ENCODE data around the gene NATD1.
A peak's percentile ranks its signal among the peaks of the same experiment; 100 is the strongest.

NATD1 gene

DNA sequence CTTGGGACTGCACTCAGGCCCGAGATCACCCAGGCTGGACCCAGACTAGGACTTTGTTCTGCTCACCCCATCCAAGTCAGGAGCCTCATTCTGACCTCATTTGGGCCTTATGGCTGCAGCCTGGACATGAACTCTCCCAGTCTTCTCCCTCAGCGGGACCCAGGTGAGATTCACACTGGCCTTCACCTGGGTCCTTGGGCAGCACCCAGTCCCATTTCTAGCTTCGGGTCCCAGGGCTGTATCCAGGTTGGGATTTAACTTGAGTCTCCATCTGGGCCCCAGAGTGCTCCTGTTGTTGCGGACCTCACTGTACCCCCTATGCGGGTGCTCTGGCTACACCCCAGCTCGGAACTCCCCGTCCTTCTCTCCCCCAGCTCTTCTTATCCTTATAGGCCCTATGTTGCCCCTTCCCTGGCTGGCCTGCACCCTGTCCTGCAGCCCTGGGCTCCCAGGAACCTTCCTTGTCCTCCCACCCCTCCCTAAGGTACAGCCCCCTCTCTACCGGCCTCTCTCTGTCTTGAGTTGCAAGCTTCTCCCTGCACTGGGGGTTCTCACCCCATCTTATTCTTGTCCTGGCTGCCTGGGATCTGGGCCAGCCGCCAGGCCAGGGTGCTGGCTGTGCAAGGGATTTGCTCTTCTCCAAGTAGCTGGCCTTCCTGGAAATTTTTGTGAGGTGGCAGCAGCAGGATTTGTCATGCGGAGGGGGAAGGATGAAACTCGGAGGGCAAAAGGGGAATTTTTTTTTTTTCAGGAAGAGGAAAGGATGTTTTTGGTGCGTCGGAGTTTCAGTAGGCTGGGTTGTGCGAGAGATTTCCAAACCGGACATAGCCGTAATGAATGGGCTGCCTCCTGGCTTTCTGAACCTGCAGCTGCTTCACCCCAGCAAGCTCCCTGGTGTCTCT, 32.2 kb upstream of the NATD1 start:
- Mint-ChIP-seq H3K4me3 (peak overlapping the region; percentile 97), H3K4me1 (peaks cover 56% of the 10 kb centered on the region), H3K36me3 (peaks cover 4% of the 10 kb centered on the region), H3K27me3 (no peaks in the 10 kb centered on the region), H3K9me3 (no peaks in the 10 kb centered on the region), H3K27ac (peak overlapping the region; percentile 98)
- DNase-seq (ENCODE audit: low spot score in 2 of 2) (no peak), ATAC-seq (ENCODE audit: low read depth) (no peak)

DNA sequence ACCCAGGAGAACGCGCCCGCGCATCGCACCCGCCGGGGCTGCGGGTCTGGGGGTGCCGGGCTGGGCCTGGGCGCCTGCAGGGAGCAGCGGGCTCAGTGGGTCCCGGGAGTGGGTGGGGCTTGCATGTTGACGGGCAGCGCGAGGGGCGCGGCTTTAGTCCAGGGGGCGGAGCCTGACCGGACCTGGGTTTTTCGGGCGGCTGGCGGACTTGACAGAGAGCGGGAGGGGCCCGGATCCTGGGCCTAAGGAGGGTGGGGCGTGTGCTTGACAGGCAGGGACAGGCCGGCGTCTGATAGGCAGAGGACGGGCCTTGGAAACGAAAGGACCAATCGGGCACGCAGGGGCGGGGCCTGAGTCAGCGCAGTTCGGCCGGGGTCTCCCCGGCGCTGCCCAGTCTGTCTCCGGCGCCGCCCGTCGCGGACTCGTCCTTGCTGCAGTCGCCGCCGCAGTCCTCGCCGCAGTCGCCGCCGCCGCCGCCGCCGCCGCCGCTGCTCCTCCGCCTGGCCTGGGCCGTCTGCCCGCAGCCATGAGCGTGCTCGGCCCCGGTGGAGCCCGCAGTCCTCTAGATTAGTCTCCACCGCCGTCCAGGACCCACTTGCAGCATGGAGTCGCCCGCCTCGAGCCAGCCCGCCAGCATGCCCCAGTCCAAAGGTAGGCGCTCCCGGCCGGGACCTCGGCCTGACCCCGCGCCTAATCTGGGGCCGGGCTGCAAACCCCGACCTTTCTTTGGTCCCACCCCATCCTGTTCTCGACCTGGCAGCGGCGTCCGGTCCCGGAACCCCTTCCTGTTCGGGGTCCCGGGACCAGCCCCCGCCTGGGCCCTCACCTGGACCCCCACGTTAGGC, 31.3 kb upstream of the NATD1 start, which contains the start of gene MAP2K3:
MAP2K3 (plus strand) TSS at position 393 of the 845 bp plus-strand sequence; CDS start at position 603, 210 bp downstream.
- Mint-ChIP-seq H3K36me3 (peaks cover 4% of the 10 kb centered on the region), H3K9me3 (no peaks in the 10 kb centered on the region), H3K4me3 (peak within 1 kb of the TSS; percentile 97), H3K4me1 (peaks cover 60% of the 10 kb centered on the region), H3K27me3 (no peaks in the 10 kb centered on the region), H3K27ac (peak within 1 kb of the TSS; percentile 98)
- ATAC-seq (ENCODE audit: low read depth) = peak; percentile 66
- DNase-seq (ENCODE audit: low spot score in 2 of 2) = peak; percentile 96 to 97

- peaks cover 4% of the 10 kb centered on the region for H3K36me3 Mint-ChIP-seq
- H3K27ac Mint-ChIP-seq = peak overlapping the region; percentile 98
- peak overlapping the region; percentile 97 for H3K4me3 Mint-ChIP-seq
- H3K27me3 Mint-ChIP-seq = no peaks in the 10 kb centered on the region
- DNase-seq (ENCODE audit: low spot score in 2 of 2) (peak in 1 of 2 donors; percentile 49), ATAC-seq (ENCODE audit: low read depth) (peak; percentile 2)
- peaks cover 66% of the 10 kb centered on the region for H3K4me1 Mint-ChIP-seq
- H3K9me3 Mint-ChIP-seq = no peaks in the 10 kb centered on the region
These were observed 30.5 kb upstream of the NATD1 start for GRCh38 chr17:21283482-21284318.

DNA sequence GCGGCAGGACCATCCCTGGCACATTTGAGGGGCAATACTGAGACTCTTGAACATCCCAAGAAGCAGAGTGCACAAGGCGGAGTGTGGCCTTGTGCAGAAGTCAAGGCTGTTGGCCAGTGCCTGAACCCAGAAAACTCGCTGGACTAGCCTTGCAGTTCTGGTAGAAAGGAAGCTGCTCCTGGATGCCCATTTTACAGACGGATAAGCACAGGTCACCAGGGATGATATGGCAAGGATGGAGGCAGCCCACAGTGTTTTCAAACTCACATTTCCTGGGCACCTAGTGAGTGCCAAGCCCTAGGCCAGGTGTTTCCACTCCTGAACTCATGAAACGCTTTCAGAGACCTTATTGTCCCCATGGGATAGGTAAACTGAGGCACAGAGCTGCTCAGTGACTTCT, 29.6 kb upstream of the NATD1 start:
- no peak for ATAC-seq (ENCODE audit: low read depth)
- Mint-ChIP-seq H3K36me3 (peaks cover 4% of the 10 kb centered on the region), H3K27me3 (no peaks in the 10 kb centered on the region), H3K4me3 (peak overlapping the region; percentile 53), H3K4me1 (peaks cover 64% of the 10 kb centered on the region), H3K27ac (no peak overlapping the region), H3K9me3 (no peaks in the 10 kb centered on the region)
- DNase-seq (ENCODE audit: low spot score in 2 of 2) = no peak

- peaks cover 59% of the 10 kb centered on the region for H3K4me1 Mint-ChIP-seq
- no peak for DNase-seq (ENCODE audit: low spot score in 2 of 2)
- H3K27me3 Mint-ChIP-seq = no peaks in the 10 kb centered on the region
- no peaks in the 10 kb centered on the region for H3K9me3 Mint-ChIP-seq
- no peak overlapping the region for H3K27ac Mint-ChIP-seq
- peaks cover 4% of the 10 kb centered on the region for H3K36me3 Mint-ChIP-seq
- H3K4me3 Mint-ChIP-seq = peak overlapping the region; percentile 53
- no peak for ATAC-seq (ENCODE audit: low read depth)
These were observed 29.0 kb upstream of the NATD1 start for GRCh38 chr17:21282231-21282630.

DNA sequence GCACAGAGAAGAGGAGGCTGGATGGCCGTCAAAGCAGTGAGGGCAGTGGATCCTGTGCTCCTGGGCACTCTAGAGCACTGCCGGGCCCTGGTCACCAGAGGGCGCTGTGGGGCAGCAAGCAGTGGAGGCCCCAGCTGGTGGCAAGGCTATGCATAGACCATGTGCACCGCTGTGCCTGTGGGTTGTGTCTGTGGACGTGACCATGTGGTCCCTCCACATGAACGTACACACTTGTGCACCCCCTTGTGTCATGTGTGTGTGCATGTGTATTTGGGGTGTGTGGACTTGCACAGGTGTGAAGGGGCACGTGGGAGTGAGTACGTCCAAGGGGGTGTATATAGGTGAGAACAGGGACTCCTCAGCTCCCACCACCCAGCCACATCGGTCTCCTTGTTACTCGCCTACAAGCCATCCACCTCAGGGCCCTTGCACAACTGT, 26.9 kb upstream of the NATD1 start:
- Mint-ChIP-seq H3K36me3 (no peaks in the 10 kb centered on the region), H3K9me3 (no peaks in the 10 kb centered on the region), H3K4me3 (peak overlapping the region; percentile 51), H3K27me3 (no peaks in the 10 kb centered on the region), H3K27ac (peak overlapping the region; percentile 1), H3K4me1 (peaks cover 44% of the 10 kb centered on the region)
- DNase-seq (ENCODE audit: low spot score in 2 of 2) (peak; percentile 91 to 95), ATAC-seq (ENCODE audit: low read depth) (peak; percentile 33)

DNA sequence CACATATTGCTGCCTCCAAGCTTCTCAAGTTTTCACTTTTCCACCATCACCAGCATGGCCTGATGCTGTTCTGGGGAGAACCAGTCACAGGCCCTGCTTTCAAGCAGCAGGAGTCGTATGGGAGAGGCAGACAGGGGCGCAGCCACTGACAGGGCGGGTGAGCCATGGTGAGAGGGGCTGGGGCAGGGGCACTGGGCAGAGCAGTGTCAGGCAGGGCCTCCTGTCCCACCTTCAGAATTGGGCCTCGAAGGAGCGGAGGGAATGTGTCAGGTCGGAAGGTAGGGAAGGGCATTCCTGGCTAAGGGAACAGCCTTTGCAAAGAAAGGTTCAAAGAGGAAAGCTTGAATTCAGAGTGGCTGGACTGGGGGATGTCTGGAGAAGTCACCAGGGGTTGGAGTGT, 26.4 kb upstream of the NATD1 start:
- no peaks in the 10 kb centered on the region for H3K27me3 Mint-ChIP-seq
- no peak overlapping the region for H3K4me3 Mint-ChIP-seq
- no peak for ATAC-seq (ENCODE audit: low read depth)
- H3K9me3 Mint-ChIP-seq = no peaks in the 10 kb centered on the region
- no peak for DNase-seq (ENCODE audit: low spot score in 2 of 2)
- peaks cover 44% of the 10 kb centered on the region for H3K4me1 Mint-ChIP-seq
- no peak overlapping the region for H3K27ac Mint-ChIP-seq
- H3K36me3 Mint-ChIP-seq = no peaks in the 10 kb centered on the region

- ATAC-seq (ENCODE audit: low read depth) = no peak
- peaks cover 44% of the 10 kb centered on the region for H3K4me1 Mint-ChIP-seq
These were observed 26.0 kb upstream of the NATD1 start for GRCh38 chr17:21279198-21279535.

DNA sequence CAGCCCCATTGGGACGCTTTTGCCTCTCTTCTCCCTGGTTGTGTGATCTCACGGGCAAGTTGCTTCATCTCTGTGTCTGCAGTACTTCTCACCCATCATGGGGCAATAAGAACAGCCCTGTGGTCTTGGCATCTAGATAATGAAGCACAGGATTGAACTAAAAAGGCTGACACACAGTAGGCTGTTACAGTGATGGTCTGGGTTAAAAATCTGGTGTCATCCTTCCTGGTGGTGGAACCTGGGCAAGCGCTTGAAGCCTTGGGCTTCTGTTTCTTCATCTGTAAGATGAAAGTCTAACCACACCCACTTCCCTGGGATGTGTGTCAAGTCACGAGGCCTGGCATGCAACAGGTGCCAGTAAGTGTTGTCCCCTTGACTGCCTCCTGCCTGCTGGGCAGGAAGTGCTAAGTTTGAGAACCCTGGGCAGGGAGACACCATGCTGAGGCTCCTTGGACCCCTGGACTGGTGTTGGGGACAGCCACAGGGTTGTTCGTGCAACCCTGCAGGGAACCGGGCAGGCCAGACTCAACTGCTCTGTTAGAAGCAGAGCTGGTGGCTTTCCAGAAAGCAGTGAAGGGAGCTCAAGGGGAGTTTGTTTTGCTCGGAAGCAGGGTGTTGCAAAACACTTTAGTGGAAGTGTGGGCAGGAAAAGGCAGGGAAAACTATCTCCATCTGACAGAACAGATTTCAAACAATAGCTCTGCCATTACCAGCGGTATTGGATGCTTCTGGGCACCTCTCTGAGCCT, 25.4 kb upstream of the NATD1 start:
- H3K4me1 Mint-ChIP-seq = peaks cover 44% of the 10 kb centered on the region
- no peaks in the 10 kb centered on the region for H3K36me3 Mint-ChIP-seq
- H3K27me3 Mint-ChIP-seq = no peaks in the 10 kb centered on the region
- DNase-seq (ENCODE audit: low spot score in 2 of 2) (no peak), ATAC-seq (ENCODE audit: low read depth) (no peak)
- no peaks in the 10 kb centered on the region for H3K9me3 Mint-ChIP-seq
- H3K27ac Mint-ChIP-seq = peak overlapping the region; percentile 77
- H3K4me3 Mint-ChIP-seq = peak overlapping the region; percentile 25

More at GRCh38 chr17:21279198-21279535, 26.0 kb upstream of the NATD1 start:
- Mint-ChIP-seq H3K36me3 (no peaks in the 10 kb centered on the region), H3K27me3 (no peaks in the 10 kb centered on the region), H3K9me3 (no peaks in the 10 kb centered on the region), H3K4me3 (no peak overlapping the region), H3K27ac (no peak overlapping the region)
- DNase-seq (ENCODE audit: low spot score in 2 of 2) = no peak

- ATAC-seq (ENCODE audit: low read depth) (no peak), DNase-seq (ENCODE audit: low spot score in 2 of 2) (no peak)
- peak overlapping the region; percentile 39 for H3K27ac Mint-ChIP-seq
- peak overlapping the region; percentile 28 for H3K4me3 Mint-ChIP-seq
- no peaks in the 10 kb centered on the region for H3K9me3 Mint-ChIP-seq
- H3K27me3 Mint-ChIP-seq = no peaks in the 10 kb centered on the region
- H3K36me3 Mint-ChIP-seq = no peaks in the 10 kb centered on the region
- peaks cover 43% of the 10 kb centered on the region for H3K4me1 Mint-ChIP-seq
These were observed 24.1 kb upstream of the NATD1 start for GRCh38 chr17:21277332-21277731.

DNA sequence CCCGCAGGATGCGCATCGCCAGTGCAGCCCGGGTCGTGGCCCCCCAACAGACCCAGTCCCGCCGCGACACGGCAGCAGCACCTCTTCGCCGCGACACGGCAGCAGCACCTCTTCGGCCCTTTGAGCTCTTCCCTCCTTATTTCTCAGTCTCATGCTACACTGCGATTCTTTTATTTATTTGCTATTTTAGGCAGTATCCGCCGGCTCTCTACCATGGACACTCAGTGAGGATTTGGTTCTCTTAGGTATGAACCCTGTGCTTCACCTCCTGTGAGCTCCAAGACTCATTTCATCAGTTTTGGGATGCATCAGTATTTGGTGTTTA, 23.0 kb upstream of the NATD1 start:
- ATAC-seq (ENCODE audit: low read depth) = no peak
- Mint-ChIP-seq H3K27ac (peak overlapping the region; percentile 96), H3K9me3 (no peaks in the 10 kb centered on the region), H3K36me3 (no peaks in the 10 kb centered on the region), H3K4me1 (peaks cover 34% of the 10 kb centered on the region), H3K27me3 (no peaks in the 10 kb centered on the region), H3K4me3 (peak overlapping the region; percentile 93)
- no peak for DNase-seq (ENCODE audit: low spot score in 2 of 2)

GRCh38 chr17:21275579-21276263, 22.5 kb upstream of the NATD1 start:
- H3K9me3 Mint-ChIP-seq = no peaks in the 10 kb centered on the region
- peaks cover 29% of the 10 kb centered on the region for H3K4me1 Mint-ChIP-seq
- H3K36me3 Mint-ChIP-seq = no peaks in the 10 kb centered on the region
- no peaks in the 10 kb centered on the region for H3K27me3 Mint-ChIP-seq
- peak; percentile 89 for ATAC-seq (ENCODE audit: low read depth)
- DNase-seq (ENCODE audit: low spot score in 2 of 2) = peak; percentile 96 to 97
- peak overlapping the region; percentile 93 for H3K4me3 Mint-ChIP-seq
- peak overlapping the region; percentile 96 for H3K27ac Mint-ChIP-seq
